ENCODE data around the gene COQ4. TPM values are rescaled to one million over a fixed set of nuclear protein-coding genes. Genes with fewer than 3 reads are reported as not detected.

Gene COQ4
- total RNA-seq, 1 donor from 2014 or later = 46.3 TPM

GRCh38 chr9:128342971-128343680 is 20.5 kb downstream of the COQ4 start:
- DNase-seq (ENCODE audit: low read depth) = no peak
- no peaks in the 10 kb centered on the region for H3K27me3 ChIP-seq (ENCODE audit: control insufficient read depth, insufficient read depth, low read length)
- no peak for TF ChIP-seq CTCF (IDR thresholded peaks at IDR 0.05; ENCODE audit: insufficient read depth, low read length, poor library complexity, severe bottlenecking)
- peaks cover 2% of the 10 kb centered on the region for H3K36me3 ChIP-seq (ENCODE audit: control insufficient read depth, insufficient read depth, low read length)
- no peak overlapping the region for H3K4me3 ChIP-seq (ENCODE audit: low read depth, low read length)

- no peak for TF ChIP-seq CTCF (IDR thresholded peaks at IDR 0.05; ENCODE audit: insufficient read depth, low read length, poor library complexity, severe bottlenecking)
- Histone ChIP-seq H3K36me3 (ENCODE audit: control insufficient read depth, insufficient read depth, low read length) (peaks cover 2% of the 10 kb centered on the region), H3K4me3 (ENCODE audit: low read depth, low read length) (no peak overlapping the region), H3K27me3 (ENCODE audit: control insufficient read depth, insufficient read depth, low read length) (no peaks in the 10 kb centered on the region)
- DNase-seq (ENCODE audit: low read depth) = no peak
Observed at GRCh38 chr9:128343855-128344254, 21.2 kb downstream of the COQ4 start.

- no peaks in the 10 kb centered on the region for H3K27me3 ChIP-seq (ENCODE audit: control insufficient read depth, insufficient read depth, low read length)
- no peak overlapping the region for H3K4me3 ChIP-seq (ENCODE audit: low read depth, low read length)
- peak; percentile 2 for TF ChIP-seq CTCF (IDR thresholded peaks at IDR 0.05; ENCODE audit: insufficient read depth, low read length, poor library complexity, severe bottlenecking)
- H3K36me3 ChIP-seq (ENCODE audit: control insufficient read depth, insufficient read depth, low read length) = peaks cover 2% of the 10 kb centered on the region
- no peak for DNase-seq (ENCODE audit: low read depth)
Observed at GRCh38 chr9:128344931-128345605, 22.4 kb downstream of the COQ4 start.

GRCh38 chr9:128349125-128349524 is 26.5 kb downstream of the COQ4 start:
- Histone ChIP-seq H3K27me3 (ENCODE audit: control insufficient read depth, insufficient read depth, low read length) (no peaks in the 10 kb centered on the region), H3K4me3 (ENCODE audit: low read depth, low read length) (no peak overlapping the region), H3K36me3 (ENCODE audit: control insufficient read depth, insufficient read depth, low read length) (peaks cover 1% of the 10 kb centered on the region)
- no peak for TF ChIP-seq CTCF (IDR thresholded peaks at IDR 0.05; ENCODE audit: insufficient read depth, low read length, poor library complexity, severe bottlenecking)
- DNase-seq (ENCODE audit: low read depth) = no peak

- DNase-seq (ENCODE audit: low read depth) = no peak
- no peak overlapping the region for H3K4me3 ChIP-seq (ENCODE audit: low read depth, low read length)
- no peaks in the 10 kb centered on the region for H3K27me3 ChIP-seq (ENCODE audit: control insufficient read depth, insufficient read depth, low read length)
- peaks cover 1% of the 10 kb centered on the region for H3K36me3 ChIP-seq (ENCODE audit: control insufficient read depth, insufficient read depth, low read length)
- TF ChIP-seq CTCF (IDR thresholded peaks at IDR 0.05; ENCODE audit: insufficient read depth, low read length, poor library complexity, severe bottlenecking) = no peak
Observed at GRCh38 chr9:128349772-128350171, 27.1 kb downstream of the COQ4 start.

All from kidney epithelial cell (primary cell).